Testis (tissue), 3 donors: ENCODE measurements around the gene WDR33. TPM values are rescaled to one million over a fixed set of nuclear protein-coding genes. Genes with fewer than 3 reads are reported as not detected.

ENCODE experiments used
- DNase-seq: peaks from one replicate; pipeline ENCODE4 v3.0.0-alpha.2; 2019
- H3K27ac ChIP-seq, 2 donors: fragments of 200-600 bp; sonication (generic); one replicate each; pipeline ENCODE4 v1.5.1; 2019
- H3K27me3 ChIP-seq: fragments of 200-600 bp; sonication (generic); one replicate; pipeline ENCODE4 v1.5.1; 2019
- H3K36me3 ChIP-seq: fragments of 200-600 bp; sonication (generic); one replicate; pipeline ENCODE4 v1.5.1; 2017; ENCODE audit warnings: low read depth; ENCODE audit errors: missing control alignments
- H3K4me1 ChIP-seq: fragments of 200-600 bp; sonication (generic); one replicate; pipeline ENCODE4 v1.5.1; 2019
- H3K4me3 ChIP-seq, 2 donors: fragments of 200-600 bp; sonication (generic); one replicate each; pipeline ENCODE4 v1.5.1; 2017 to 2019
- H3K9me3 ChIP-seq: fragments of 200-600 bp; sonication (generic); one replicate; pipeline ENCODE4 v1.5.1; 2017
- CTCF ChIP-seq, 3 experiments: fragments of 450-650 bp in 2 of 3; fragments of 200-600 bp in 1 of 3; sonication (generic) in 1 of 3; IDR thresholded peaks; one replicate each; pipeline ENCODE4 v1.5.1; 2016 to 2019; ENCODE audit warnings: antibody characterized with exemption in 3 of 3, mild to moderate bottlenecking in 2 of 3, moderate library complexity in 1 of 3
- POLR2A ChIP-seq: fragments of 450-650 bp; IDR thresholded peaks from one replicate; pipeline ENCODE4 v1.6.1; 2017; ENCODE audit warnings: antibody characterized with exemption, mild to moderate bottlenecking, moderate library complexity
- WGBS, 2 donors: methylation state at CpG; one replicate each; pipeline ENCODE4 v1.1.5; 2018; 5-methylcytosine and 5-hydroxymethylcytosine counted together
- intact Hi-C: fragments of 100-400 bp; cut with DNase I; formaldehyde crosslinking; loops from one replicate; pipeline ENCODE4 v1.15.1; 2023; ENCODE audit warnings: low total_unique reads
- polyA plus RNA-seq: library from polyadenylated mRNA; stranded (reverse); fragments of 350-450 nt; fragmentation: Illumina TruSeq; extraction: RNeasy Lipid Tissue Mini Kit (QIAGEN cat#74804); gene quantifications from one replicate; pipeline ENCODE4 v1.2.3, GENCODE V29; 2014; ENCODE audit warnings: low read depth, low replicate concordance; ENCODE audit not compliant: insufficient read depth
- total RNA-seq, 2 donors: library from RNA; depleted of rRNA; stranded (reverse); fragments of >200 nt; gene quantifications; one replicate each; pipeline ENCODE4 v1.2.3, GENCODE V29; 2016

The WDR33 gene
- total and polyA plus RNA-seq, 3 donors from 2014 or later: 57.4 to 65.8 (median 62.1) TPM

GRCh38 chr2:127672341-127673224 lies 138.4 kb downstream of the WDR33 start:
- no peaks in the 10 kb centered on the region for H3K9me3 ChIP-seq
- H3K4me3 ChIP-seq: no peak overlapping the region
- no peaks in the 10 kb centered on the region for H3K27me3 ChIP-seq
- intact Hi-C loops: no loop called here
- H3K4me1 ChIP-seq: no peaks in the 10 kb centered on the region
- WGBS, 2 donors: 81 to 82% methylated on average over 20 of the region's 20 CpGs
- peak; percentile 12 for DNase-seq
- TF ChIP-seq CTCF (IDR thresholded peaks at IDR 0.05) (no peak), POLR2A (no peak)
- no peaks in the 10 kb centered on the region for H3K36me3 ChIP-seq
- H3K27ac ChIP-seq: no peak overlapping the region

GRCh38 chr2:127671557-127672302 lies 139.2 kb downstream of the WDR33 start:
- Histone ChIP-seq H3K27ac (no peak overlapping the region), H3K27me3 (no peaks in the 10 kb centered on the region), H3K9me3 (no peaks in the 10 kb centered on the region), H3K36me3 (no peaks in the 10 kb centered on the region), H3K4me3 (no peak overlapping the region), H3K4me1 (no peaks in the 10 kb centered on the region)
- no peak for TF ChIP-seq CTCF (IDR thresholded peaks at IDR 0.05)
- no peak for TF ChIP-seq POLR2A
- DNase-seq: peak; percentile 10
- intact Hi-C loops: no loop called here
- 88 to 94% methylated on average over 5 to 14 of the region's 14 CpGs for WGBS, 2 donors

DNA sequence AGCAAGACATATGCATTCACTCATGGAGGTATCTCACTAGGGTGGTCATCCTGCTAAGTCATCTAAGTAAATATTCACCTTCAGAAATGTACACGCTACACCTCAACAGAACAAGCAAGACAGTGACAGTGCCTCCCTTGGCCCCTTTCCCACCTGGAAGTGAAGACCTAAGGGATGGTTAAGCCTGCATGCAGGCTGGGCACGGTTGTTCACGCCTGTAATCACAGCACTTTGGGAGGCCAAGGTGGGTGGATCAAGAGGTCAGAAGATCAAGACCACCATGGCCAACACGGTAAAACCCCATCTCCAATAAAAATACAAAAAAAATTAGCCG lies 140.0 kb downstream of the WDR33 start:
- H3K27ac ChIP-seq: no peak overlapping the region

DNA sequence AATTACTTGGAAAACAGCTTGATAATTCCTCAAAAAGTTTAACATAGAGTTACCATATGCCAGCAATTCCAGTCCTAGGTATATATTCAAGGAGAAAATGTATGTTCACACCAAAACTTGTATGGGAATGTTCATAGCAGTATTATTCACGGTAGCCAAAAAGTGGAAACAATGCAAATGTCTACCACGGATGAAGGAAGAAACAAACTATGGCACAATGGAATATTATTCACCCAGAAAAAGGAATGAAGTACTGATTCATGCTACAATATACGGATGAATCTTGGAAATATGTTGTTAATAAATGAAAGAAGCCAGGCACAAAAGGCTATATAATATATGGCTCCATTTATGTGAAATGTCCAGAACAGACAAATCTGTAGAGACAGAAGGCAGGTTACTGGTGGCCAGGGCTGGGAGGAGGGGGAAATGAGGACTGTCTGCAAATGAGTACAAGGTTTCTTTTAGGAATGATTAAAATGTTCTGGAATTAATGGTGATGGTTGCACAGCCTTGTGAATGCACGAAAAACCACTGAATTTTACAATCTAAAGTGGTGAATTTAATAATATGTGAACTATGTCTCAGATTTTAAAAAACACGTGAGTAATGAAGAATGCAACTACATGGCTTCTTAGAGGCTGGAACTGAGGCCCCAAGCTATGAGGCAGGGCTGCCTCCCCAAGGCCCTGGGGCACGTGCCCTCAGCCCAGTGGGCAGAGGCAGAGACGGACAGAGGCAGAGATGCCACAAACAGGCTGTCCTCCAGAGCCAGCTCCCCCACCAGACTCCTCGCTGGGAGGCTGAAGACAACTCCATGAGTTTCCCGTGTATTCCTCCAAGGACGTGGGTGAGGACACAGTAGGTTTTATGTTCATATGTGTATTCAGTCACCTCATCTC lies 140.7 kb downstream of the WDR33 start:
- H3K27me3 ChIP-seq: no peaks in the 10 kb centered on the region
- H3K36me3 ChIP-seq: no peaks in the 10 kb centered on the region
- H3K4me1 ChIP-seq: no peaks in the 10 kb centered on the region
- 79 to 80% methylated on average over 10 of the region's 10 CpGs for WGBS, 2 donors
- DNase-seq: peak; percentile 6
- no peak overlapping the region for H3K4me3 ChIP-seq
- no peak overlapping the region for H3K27ac ChIP-seq
- intact Hi-C loops: no loop called here
- TF ChIP-seq POLR2A (no peak), CTCF (IDR thresholded peaks at IDR 0.05) (no peak)
- no peaks in the 10 kb centered on the region for H3K9me3 ChIP-seq

More for the DNA sequence above, 140.0 kb downstream of the WDR33 start:
- Histone ChIP-seq H3K4me3 (no peak overlapping the region), H3K27me3 (no peaks in the 10 kb centered on the region), H3K4me1 (no peaks in the 10 kb centered on the region), H3K36me3 (no peaks in the 10 kb centered on the region), H3K9me3 (no peaks in the 10 kb centered on the region)
- DNase-seq: peak; percentile 11
- intact Hi-C loops: no loop called here
- TF ChIP-seq CTCF (IDR thresholded peaks at IDR 0.05) (no peak), POLR2A (no peak)
- WGBS, 2 donors: 87 to 96% methylated on average over 5 of the region's 5 CpGs
